NCI-H1436 treated with DMSO at 0.1 percent for 48 hours (cell line): ENCODE results near the gene NREP.
"Not testable (repeated sequence)": the region's sequence is repeated elsewhere in the genome, so short reads cannot be mapped to it uniquely, and the experiment has no call there.

Experiments
- DNase-seq: peaks from one replicate; lab custom pipeline; 2025; lab: John Stamatoyannopoulos, UW

The NREP gene

DNA sequence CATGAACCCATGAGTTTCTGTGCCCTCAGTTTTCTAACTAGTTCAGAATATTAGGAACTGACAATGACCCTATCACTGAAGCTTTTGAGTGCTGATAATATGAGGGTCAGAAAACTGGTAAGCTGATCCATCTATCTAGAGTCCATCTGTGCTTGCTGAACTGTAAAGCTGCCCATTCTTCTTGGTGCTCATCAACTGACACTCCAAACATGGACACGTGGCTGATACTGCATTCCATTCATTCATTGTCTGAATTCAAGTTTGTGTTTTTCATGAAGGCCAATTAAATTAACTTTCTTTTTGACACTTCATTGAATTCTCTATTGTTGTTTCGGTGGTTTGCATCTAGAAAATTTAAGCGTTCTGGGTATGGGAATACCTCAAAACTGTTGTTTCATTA lies 17.6 kb downstream of the NREP start:
- DNase-seq = no peak

DNA sequence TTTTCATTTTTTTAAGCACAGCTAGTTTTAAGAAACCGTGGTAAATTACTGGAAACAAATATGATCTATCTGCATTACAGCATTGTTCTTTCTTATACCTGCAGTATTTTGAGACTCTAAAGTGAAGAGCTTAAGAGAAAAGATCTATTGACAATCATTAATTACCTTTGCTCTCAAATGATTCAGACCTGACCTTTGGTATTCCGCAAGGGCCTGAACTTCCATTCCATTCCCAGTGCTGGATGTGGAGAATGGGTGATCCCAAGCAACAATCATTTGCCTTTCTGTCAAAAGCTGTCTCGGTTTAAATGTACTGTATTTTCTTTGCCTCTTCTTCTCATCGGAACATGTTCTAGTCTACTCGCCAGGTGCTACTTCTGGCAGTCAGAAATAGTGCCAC lies 18.9 kb downstream of the NREP start:
- DNase-seq = no peak

- no peak for DNase-seq
These were observed 19.3 kb downstream of the NREP start for GRCh38 chr5:111737716-111738115.

DNA sequence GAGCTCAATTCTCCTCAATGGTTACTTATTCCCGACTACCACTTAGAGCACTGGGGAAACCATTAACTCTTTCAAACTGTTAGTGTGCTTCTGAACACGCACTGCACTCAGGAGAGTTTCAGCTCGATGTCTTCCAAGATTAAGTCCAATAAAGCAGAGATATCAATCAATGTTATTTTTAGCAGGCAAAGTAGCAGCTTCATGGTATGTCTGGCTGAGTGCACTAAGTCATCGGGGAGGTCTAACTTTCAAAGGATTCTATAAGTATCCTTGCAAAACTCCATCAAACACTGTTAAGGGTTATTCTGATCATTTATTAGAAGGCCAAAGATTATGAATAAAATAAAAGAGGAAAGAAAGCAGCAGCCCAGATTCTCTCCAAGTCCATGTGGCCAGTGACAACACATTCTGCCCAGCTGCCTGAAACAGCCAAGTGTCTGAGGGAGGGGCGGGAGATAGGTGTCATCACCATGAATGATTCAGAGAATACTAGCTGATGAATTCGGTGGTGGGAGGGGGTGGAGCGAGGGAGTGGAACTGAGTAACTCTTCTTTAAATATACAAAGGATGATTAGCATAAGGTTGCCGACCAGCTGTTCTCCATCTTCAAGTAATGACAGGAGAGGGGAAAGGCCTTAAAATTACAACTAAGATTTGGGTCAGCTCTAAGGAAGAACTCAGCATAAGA lies 21.3 kb downstream of the NREP start:
- no peak for DNase-seq

- no peak for DNase-seq
These were observed 22.4 kb downstream of the NREP start for GRCh38 chr5:111734597-111734996.

- DNase-seq = no peak
These were observed 23.0 kb downstream of the NREP start for GRCh38 chr5:111734013-111734412.

- DNase-seq = no peak
These were observed 23.4 kb downstream of the NREP start for GRCh38 chr5:111733571-111733970.

DNA sequence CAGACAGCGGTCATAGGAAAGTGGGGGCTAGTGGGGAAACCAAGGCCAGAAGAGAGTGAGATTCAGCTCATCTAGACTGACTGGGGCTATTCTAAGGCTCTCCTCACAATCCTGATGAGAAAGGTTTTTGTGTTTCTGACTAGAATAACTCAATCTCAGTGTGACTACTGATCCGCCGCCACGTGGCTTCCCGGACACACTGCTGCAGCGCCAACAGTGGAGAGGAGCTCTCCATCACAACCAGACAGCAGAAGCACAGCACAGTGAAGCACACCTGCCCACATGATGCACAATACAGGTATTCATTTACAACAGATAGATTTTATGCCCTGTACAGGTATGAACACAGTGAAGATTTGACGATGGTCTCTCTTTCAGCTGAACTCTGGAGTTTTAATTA lies 25.4 kb downstream of the NREP start:
- no peak for DNase-seq

GRCh38 chr5:111730659-111731382 lies 26.2 kb downstream of the NREP start:
- DNase-seq = no peak

- DNase-seq = no peak
These were observed 28.1 kb downstream of the NREP start for GRCh38 chr5:111728941-111729340.

- DNase-seq = no peak
These were observed 30.0 kb downstream of the NREP start for GRCh38 chr5:111726986-111727385.

GRCh38 chr5:111722140-111722539 lies 34.9 kb downstream of the NREP start:
- no peak for DNase-seq

- DNase-seq = no peak
These were observed 36.6 kb downstream of the NREP start for GRCh38 chr5:111720333-111720890.

DNA sequence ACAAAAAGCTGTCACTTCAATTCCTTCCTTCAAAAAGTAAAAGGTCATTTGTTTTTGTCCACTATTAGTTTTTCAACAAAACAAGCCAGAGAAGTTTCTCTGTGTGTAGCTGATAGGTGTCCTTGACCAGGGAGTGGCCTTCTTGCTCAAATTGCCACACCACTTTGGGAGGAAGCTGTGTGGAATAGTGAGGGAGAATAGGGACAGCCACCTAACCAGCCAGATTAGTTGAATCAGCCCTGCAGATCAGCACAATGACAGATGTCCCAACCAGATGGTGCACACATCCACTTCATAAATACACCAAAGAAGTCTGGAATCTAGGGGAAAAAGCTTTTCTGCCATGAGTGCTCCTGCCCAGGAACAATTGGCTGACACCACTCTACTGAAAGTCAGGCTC lies 37.2 kb downstream of the NREP start:
- no peak for DNase-seq

GRCh38 chr5:111716789-111717188 lies 40.2 kb downstream of the NREP start:
- DNase-seq = not testable (repeated sequence)

- DNase-seq = no peak
These were observed 49.3 kb downstream of the NREP start for GRCh38 chr5:111707630-111708164.

- DNase-seq = no peak
These were observed 50.6 kb downstream of the NREP start for GRCh38 chr5:111706345-111706744.

DNA sequence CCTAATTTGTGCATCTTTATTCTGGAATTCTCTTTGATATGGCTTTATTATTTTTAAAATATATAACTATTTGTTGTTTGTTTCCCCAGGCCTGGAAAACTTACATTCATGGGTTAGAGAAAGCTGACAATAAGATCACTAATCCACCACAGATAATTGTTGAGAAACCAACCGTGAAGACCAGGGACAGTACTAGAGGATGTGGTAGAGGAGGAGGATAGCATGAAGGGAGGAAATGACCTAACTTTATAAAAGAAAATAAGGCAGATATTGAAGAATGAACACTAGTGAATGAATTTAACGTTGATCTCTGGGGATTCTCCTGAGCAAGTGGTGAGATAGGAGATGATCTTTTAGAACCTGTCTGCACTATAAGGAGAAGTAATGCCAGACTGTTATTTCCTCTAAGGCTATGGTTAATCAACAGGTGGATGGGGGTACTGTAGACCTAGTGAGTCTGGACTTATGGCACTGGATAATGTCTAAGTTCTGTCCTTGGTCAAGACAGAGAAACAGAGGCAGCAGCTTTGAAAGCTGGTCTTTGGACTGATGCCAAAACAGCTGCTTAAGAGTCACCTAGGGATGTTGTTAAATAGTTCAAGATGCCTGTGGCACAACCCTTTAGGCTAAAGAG lies 52.4 kb downstream of the NREP start:
- DNase-seq = no peak

DNA sequence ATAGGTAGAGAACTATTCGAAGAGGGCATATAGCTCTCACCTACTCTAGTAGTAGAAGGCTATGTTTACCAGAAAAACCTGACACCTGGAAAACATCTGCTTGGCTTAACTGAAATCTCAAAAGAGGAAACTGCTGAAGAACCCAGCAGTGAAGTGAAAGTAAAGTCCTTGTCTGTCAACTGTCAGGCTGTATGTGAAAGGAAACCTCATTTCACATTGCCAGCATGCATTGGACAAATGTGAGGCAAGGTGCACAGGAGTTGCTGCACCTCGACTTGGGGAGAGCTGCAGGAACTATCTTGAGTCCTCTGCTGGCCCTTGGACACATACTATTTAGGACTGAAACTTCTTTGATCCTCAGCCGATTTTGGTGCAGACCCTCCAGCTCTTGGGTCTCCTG lies 53.3 kb downstream of the NREP start:
- no peak for DNase-seq

DNA sequence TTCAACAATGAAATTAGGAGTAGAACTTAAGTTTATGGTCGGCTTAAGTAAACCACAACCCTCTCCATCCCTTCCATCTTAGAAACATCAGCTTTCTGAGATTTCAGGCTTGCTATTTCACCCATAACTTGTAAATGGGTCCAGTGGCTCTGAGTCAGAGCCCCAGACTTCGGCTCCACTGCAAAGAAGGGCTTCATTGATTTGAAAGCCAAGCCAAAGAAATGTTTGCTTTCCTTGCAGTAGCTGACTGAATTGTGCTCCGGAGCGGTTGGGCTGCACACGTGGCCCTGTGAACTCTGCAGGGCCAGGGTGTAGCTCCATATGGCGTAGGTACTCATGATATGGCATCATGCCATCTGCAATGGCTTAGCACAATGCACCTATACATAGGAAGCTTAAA lies 57.0 kb downstream of the NREP start:
- no peak for DNase-seq

GRCh38 chr5:111699324-111699723 lies 57.7 kb downstream of the NREP start:
- no peak for DNase-seq

- no peak for DNase-seq
These were observed 58.9 kb downstream of the NREP start for GRCh38 chr5:111697881-111698757.
